ENCODE results near the gene LGI2.

The LGI2 gene

GRCh38 chr4:24956763-24957162 lies 74.0 kb downstream of the LGI2 start:
- DNase-seq: no peak

- no peak for DNase-seq
Measured at GRCh38 chr4:24956091-24956490, 74.7 kb downstream of the LGI2 start.

- DNase-seq: no peak
Measured at GRCh38 chr4:24952667-24953066, 78.1 kb downstream of the LGI2 start.

- DNase-seq: no peak
Measured at GRCh38 chr4:24949970-24950369, 80.8 kb downstream of the LGI2 start.

All from activated CD4-positive, alpha-beta T cell treated with anti-CD3 and anti-CD28 coated beads for 48 hours (primary cell).